Activated CD4-positive, alpha-beta T cell treated with anti-CD3 and anti-CD28 coated beads for 1 hour (primary cell): ENCODE data around the gene MYO19.
"Not testable (repeated sequence)": the region's sequence is repeated elsewhere in the genome, so short reads cannot be mapped to it uniquely, and the experiment has no call there.

Experiments used
- DNase-seq: peaks from one replicate; pipeline ENCODE4 v3.0.0-alpha.2; 2020

Gene MYO19

GRCh38 chr17:36532435-36532975 lies 2.2 kb downstream of the MYO19 start:
- DNase-seq: no peak

GRCh38 chr17:36529121-36529520 lies 5.5 kb downstream of the MYO19 start:
- no peak for DNase-seq

- DNase-seq: no peak
These were observed 6.9 kb downstream of the MYO19 start for GRCh38 chr17:36527621-36528250.

GRCh38 chr17:36525888-36526287 lies 8.8 kb downstream of the MYO19 start:
- DNase-seq: no peak

GRCh38 chr17:36525113-36525512 lies 9.6 kb downstream of the MYO19 start:
- no peak for DNase-seq

GRCh38 chr17:36524428-36524876 lies 10.2 kb downstream of the MYO19 start:
- DNase-seq: no peak

- no peak for DNase-seq
These were observed 11.6 kb downstream of the MYO19 start for GRCh38 chr17:36523113-36523512.

- DNase-seq: no peak
These were observed 18.8 kb downstream of the MYO19 start for GRCh38 chr17:36515837-36516236.

- DNase-seq: no peak
These were observed 19.8 kb downstream of the MYO19 start for GRCh38 chr17:36514856-36515255.

GRCh38 chr17:36512641-36513040 lies 22.0 kb downstream of the MYO19 start:
- DNase-seq: no peak

GRCh38 chr17:36511216-36511615 lies 23.5 kb downstream of the MYO19 start:
- no peak for DNase-seq

- DNase-seq: no peak
These were observed 24.0 kb downstream of the MYO19 start for GRCh38 chr17:36510636-36511035.

- DNase-seq: no peak
These were observed 25.2 kb downstream of the MYO19 start for GRCh38 chr17:36509272-36509985.

GRCh38 chr17:36508439-36508838 lies 26.2 kb downstream of the MYO19 start:
- not testable (repeated sequence) for DNase-seq

GRCh38 chr17:36507266-36507665 lies 27.4 kb downstream of the MYO19 start:
- no peak for DNase-seq

- DNase-seq: no peak
These were observed 27.8 kb downstream of the MYO19 start for GRCh38 chr17:36506831-36507230.

- DNase-seq: no peak
These were observed 28.3 kb downstream of the MYO19 start for GRCh38 chr17:36506249-36506826.

- DNase-seq: no peak
These were observed 29.5 kb downstream of the MYO19 start for GRCh38 chr17:36505171-36505570.

GRCh38 chr17:36504156-36504545 lies 30.5 kb downstream of the MYO19 start:
- no peak for DNase-seq

GRCh38 chr17:36503456-36504155 lies 31.1 kb downstream of the MYO19 start:
- DNase-seq: no peak

GRCh38 chr17:36501963-36502362 lies 32.7 kb downstream of the MYO19 start:
- no peak for DNase-seq

GRCh38 chr17:36501351-36501750 lies 33.3 kb downstream of the MYO19 start:
- DNase-seq: no peak

- DNase-seq: no peak
These were observed 33.9 kb downstream of the MYO19 start for GRCh38 chr17:36500745-36501225.
